Right cardiac atrium (tissue), 5 donors: ENCODE data around the gene ZNF184. TPM values are rescaled to one million over a fixed set of nuclear protein-coding genes. Genes with fewer than 3 reads are reported as not detected.
A peak's percentile ranks its signal among the peaks of the same experiment; 100 is the strongest.

Experiments used
- ATAC-seq, 2 donors: fragments of 200-7000 bp; cut with Tn5 transposase; one replicate each; pipeline versions ENCODE4 v1.8.0 to v1.9.1; 2020; ENCODE audit warnings: moderate library complexity in 2 of 2, mild to moderate bottlenecking in 1 of 2
- DNase-seq, 3 donors: peaks; one replicate each; pipeline ENCODE4 v3.0.0-alpha.2; 2020
- H3K27ac ChIP-seq: one replicate; pipeline ENCODE4 v1.5.1; 2013; ENCODE audit warnings: mild to moderate bottlenecking, low read length, control low read depth, moderate library complexity
- H3K27me3 ChIP-seq: one replicate; pipeline ENCODE4 v1.6.1; 2013; ENCODE audit not compliant: control insufficient read depth, insufficient read depth
- H3K4me1 ChIP-seq: one replicate; pipeline ENCODE4 v1.6.1; 2013; ENCODE audit warnings: low read length; ENCODE audit not compliant: control insufficient read depth, insufficient read depth
- H3K4me3 ChIP-seq: one replicate; pipeline ENCODE4 v1.5.1; 2013; ENCODE audit warnings: low read length, control low read depth
- H3K9me3 ChIP-seq: one replicate; pipeline ENCODE4 v1.6.1; 2013; ENCODE audit warnings: low read length; ENCODE audit not compliant: control insufficient read depth
- WGBS: extraction: QIAGEN DNeasy Blood & Tissue Kit; methylation state at CpG from one replicate; pipeline ENCODE4 v1.1.7; 2013; 5-methylcytosine and 5-hydroxymethylcytosine counted together
- intact Hi-C, 4 donors: fragments of 100-400 bp; cut with DNase I; formaldehyde crosslinking; loops; one replicate each; pipeline versions ENCODE4 v1.11.0 to v1.14.0; 2022 to 2023
- polyA plus RNA-seq: library from polyadenylated mRNA; stranded (reverse); fragments of 200-250 nt; gene quantifications from one replicate; pipeline ENCODE4 v1.2.3, GENCODE V29; 2013
- total RNA-seq, 4 donors: library from RNA; stranded (reverse); fragmentation: NEBNext Ultra II Directional; extraction: Animal tissue kit (Norgen Biotek cat#: 25700); gene quantifications; one replicate each; pipeline ENCODE4 v1.2.1, GENCODE V29; 2021
- donor health status: healthy with polysubstance abuse.
- donor health status: DM: no; HTN: yes; CAD: no.
- donor health status: DM: no; HTN: no; CAD: no.
- donor health status: DM: no; HTN: yes; CAD: no; lungs with severe emphysema.
- donor health status: DM: yes; HTN: yes; CAD: no.

The ZNF184 gene
- total and polyA plus RNA-seq, 5 donors = 1.9 to 5.1 (median 4.2) TPM

GRCh38 chr6:27478706-27479318, 5.9 kb upstream of the ZNF184 start:
- under 1% methylated on average over 28 of the region's 28 CpGs for WGBS
- Histone ChIP-seq H3K27ac (peak overlapping the region; percentile 99), H3K4me1 (no peaks in the 10 kb centered on the region), H3K9me3 (no peaks in the 10 kb centered on the region), H3K27me3 (no peaks in the 10 kb centered on the region), H3K4me3 (peak overlapping the region; percentile 92)
- intact Hi-C loops = loop anchor here in 2 of 4 donors (10.0 kb wide), 2 partner anchors 294 to 1446 kb away; partner anchors contain the start of gene TRIM27 (in 1 of the 2)
- peak; percentile 96 for ATAC-seq
- DNase-seq = peak; percentile 89 to 96 (median 94)

GRCh38 chr6:27478141-27478705, 5.3 kb upstream of the ZNF184 start:
- intact Hi-C loops = loop anchor here in 2 of 4 donors (10.0 kb wide), 2 partner anchors 293 to 1447 kb away; partner anchors contain the start of gene TRIM27 (in 1 of the 2)
- Histone ChIP-seq H3K27me3 (no peaks in the 10 kb centered on the region), H3K27ac (peak overlapping the region; percentile 99), H3K4me1 (no peaks in the 10 kb centered on the region), H3K4me3 (peak overlapping the region; percentile 92), H3K9me3 (no peaks in the 10 kb centered on the region)
- ATAC-seq = peak; percentile 26 to 30
- DNase-seq = no peak
- WGBS = 21% methylated on average over 12 of the region's 12 CpGs

- intact Hi-C loops = loop anchor here in 2 of 4 donors (10.0 kb wide), 2 partner anchors 293 to 1447 kb away; partner anchors contain the start of gene TRIM27 (in 1 of the 2)
- no peaks in the 10 kb centered on the region for H3K27me3 ChIP-seq
- peak overlapping the region; percentile 92 for H3K4me3 ChIP-seq
- H3K4me1 ChIP-seq = no peaks in the 10 kb centered on the region
- DNase-seq (no peak), ATAC-seq (no peak)
- WGBS = 62% methylated on average over 8 of the region's 8 CpGs
- no peaks in the 10 kb centered on the region for H3K9me3 ChIP-seq
- no peak overlapping the region for H3K27ac ChIP-seq
Measured at GRCh38 chr6:27477318-27478013, 4.6 kb upstream of the ZNF184 start.

DNA sequence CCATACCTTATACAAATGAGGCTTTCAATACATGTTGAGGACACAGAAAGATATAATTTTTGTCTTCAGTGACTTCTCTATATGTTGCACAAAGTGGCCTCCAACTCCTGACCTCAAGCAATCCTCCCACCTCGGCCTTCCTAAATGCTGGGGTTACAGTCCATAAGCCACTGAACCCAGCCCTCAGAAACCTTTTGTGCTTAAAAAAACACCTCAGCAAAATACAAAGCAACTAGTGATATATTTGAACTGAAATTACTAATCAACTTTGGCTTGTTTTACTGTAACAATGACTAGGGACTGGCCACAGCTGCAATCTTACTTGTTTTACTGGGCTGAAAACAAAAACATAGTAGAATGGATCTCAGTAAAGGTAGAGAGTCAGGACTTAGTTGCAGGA, 3.2 kb upstream of the ZNF184 start:
- 100% methylated on average over 1 of the region's 1 CpG for WGBS
- Histone ChIP-seq H3K27ac (no peak overlapping the region), H3K27me3 (no peaks in the 10 kb centered on the region), H3K4me1 (no peaks in the 10 kb centered on the region), H3K4me3 (no peak overlapping the region), H3K9me3 (no peaks in the 10 kb centered on the region)
- intact Hi-C loops = loop anchor here in 2 of 4 donors (10.0 kb wide), 2 partner anchors 291 to 1449 kb away; partner anchors contain the start of gene TRIM27 (in 1 of the 2)
- no peak for DNase-seq
- ATAC-seq = no peak

DNA sequence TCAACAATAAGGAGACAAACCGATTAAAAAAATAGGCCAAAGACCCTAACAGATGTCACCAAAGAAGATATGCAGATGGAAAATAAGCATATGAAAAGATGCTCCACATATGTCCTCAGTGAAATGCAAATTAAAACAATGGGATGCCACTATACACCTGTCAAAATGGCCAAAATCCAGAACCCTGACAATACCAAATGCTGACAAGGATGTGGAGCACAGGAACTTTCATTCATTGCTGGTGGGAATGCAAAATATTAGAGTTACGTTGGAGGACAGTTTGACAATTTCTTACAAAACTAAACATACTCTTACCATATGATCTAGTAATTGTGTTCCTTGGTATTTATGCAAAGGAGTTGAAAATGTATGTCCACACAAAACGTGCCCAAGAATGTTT, 1.8 kb upstream of the ZNF184 start:
- Histone ChIP-seq H3K4me3 (no peak overlapping the region), H3K9me3 (no peaks in the 10 kb centered on the region), H3K27me3 (no peaks in the 10 kb centered on the region), H3K27ac (no peak overlapping the region), H3K4me1 (no peaks in the 10 kb centered on the region)
- WGBS = 85% methylated on average over 3 of the region's 3 CpGs
- no peak for DNase-seq
- no peak for ATAC-seq
- intact Hi-C loops = loop anchor here in 2 of 4 donors (10.0 kb wide), 2 partner anchors 290 to 1450 kb away; partner anchors contain the start of gene TRIM27 (in 1 of the 2)

- Histone ChIP-seq H3K4me3 (no peak overlapping the region), H3K27ac (no peak overlapping the region), H3K9me3 (no peaks in the 10 kb centered on the region), H3K27me3 (no peaks in the 10 kb centered on the region), H3K4me1 (no peaks in the 10 kb centered on the region)
- ATAC-seq (no peak), DNase-seq (no peak)
- intact Hi-C loops = loop anchor here in 2 of 4 donors (10.0 kb wide), 2 partner anchors 289 to 1451 kb away; partner anchors contain the start of gene TRIM27 (in 1 of the 2)
- 85% methylated on average over 4 of the region's 4 CpGs for WGBS
Measured at GRCh38 chr6:27474172-27474465, 1.2 kb upstream of the ZNF184 start.

GRCh38 chr6:27472182-27472616, 706 bp downstream of the ZNF184 start:
- peak overlapping the region; percentile 96 for H3K27ac ChIP-seq
- no peaks in the 10 kb centered on the region for H3K9me3 ChIP-seq
- H3K4me3 ChIP-seq = peak overlapping the region; percentile 87
- intact Hi-C loops = loop anchor here in 2 of 4 donors (10.0 kb wide), 2 partner anchors 287 to 1453 kb away; partner anchors contain the start of gene TRIM27 (in 1 of the 2)
- no peaks in the 10 kb centered on the region for H3K4me1 ChIP-seq
- DNase-seq = peak in 2 of 3 donors; percentile 62 to 77
- 2% methylated on average over 13 of the region's 13 CpGs for WGBS
- no peaks in the 10 kb centered on the region for H3K27me3 ChIP-seq
- peak; percentile 44 to 66 for ATAC-seq

DNA sequence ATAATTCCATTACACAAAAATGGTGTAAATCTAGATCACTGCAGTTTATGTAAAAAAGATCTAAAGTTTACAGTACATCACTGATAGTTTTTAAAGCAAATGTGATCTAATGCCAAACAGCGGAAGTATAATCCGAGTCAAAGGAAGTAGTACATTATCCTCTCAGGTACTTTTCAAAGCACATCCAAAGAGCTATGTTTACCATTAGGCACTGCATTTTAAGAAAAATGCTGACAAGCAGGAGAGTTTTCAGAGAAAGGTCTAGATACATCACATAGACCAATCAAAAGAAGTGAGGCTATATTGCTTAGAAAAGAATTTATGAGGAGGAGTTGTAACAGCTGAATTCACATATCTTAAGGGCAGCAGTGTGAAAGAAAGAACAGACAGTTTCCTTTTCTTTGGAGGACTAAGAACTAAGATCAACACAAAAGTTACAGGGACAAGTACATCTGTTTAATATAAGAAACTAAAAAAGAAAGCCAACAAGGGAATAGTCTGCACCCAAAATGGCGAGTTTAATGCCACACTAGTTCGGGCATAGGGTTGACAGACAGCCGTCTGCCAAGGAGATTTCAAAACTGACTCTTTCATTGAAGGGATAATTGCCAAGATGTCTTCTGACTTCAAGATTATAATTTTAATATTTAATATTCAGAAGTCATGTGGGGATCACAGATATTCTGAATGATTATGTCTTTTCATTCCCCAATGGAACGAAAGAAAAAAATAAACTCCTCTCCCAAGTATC, 1.4 kb downstream of the ZNF184 start:
- H3K4me3 ChIP-seq = peak overlapping the region; percentile 87
- H3K27ac ChIP-seq = no peak overlapping the region
- intact Hi-C loops = loop anchor here in 2 of 4 donors (10.0 kb wide), 2 partner anchors 287 to 1453 kb away; partner anchors contain the start of gene TRIM27 (in 1 of the 2)
- H3K4me1 ChIP-seq = no peaks in the 10 kb centered on the region
- WGBS = 48% methylated on average over 6 of the region's 6 CpGs
- H3K9me3 ChIP-seq = no peaks in the 10 kb centered on the region
- ATAC-seq (no peak), DNase-seq (no peak)
- H3K27me3 ChIP-seq = no peaks in the 10 kb centered on the region

- 92% methylated on average over 2 of the region's 2 CpGs for WGBS
- DNase-seq = no peak
- intact Hi-C loops = loop anchor here in 2 of 4 donors (10.0 kb wide), 2 partner anchors 285 to 1455 kb away; partner anchors contain the start of gene TRIM27 (in 1 of the 2)
- Histone ChIP-seq H3K4me3 (no peak overlapping the region), H3K4me1 (no peaks in the 10 kb centered on the region), H3K9me3 (no peaks in the 10 kb centered on the region), H3K27me3 (no peaks in the 10 kb centered on the region), H3K27ac (no peak overlapping the region)
- ATAC-seq = no peak
Measured at GRCh38 chr6:27470023-27470422, 2.9 kb downstream of the ZNF184 start.

DNA sequence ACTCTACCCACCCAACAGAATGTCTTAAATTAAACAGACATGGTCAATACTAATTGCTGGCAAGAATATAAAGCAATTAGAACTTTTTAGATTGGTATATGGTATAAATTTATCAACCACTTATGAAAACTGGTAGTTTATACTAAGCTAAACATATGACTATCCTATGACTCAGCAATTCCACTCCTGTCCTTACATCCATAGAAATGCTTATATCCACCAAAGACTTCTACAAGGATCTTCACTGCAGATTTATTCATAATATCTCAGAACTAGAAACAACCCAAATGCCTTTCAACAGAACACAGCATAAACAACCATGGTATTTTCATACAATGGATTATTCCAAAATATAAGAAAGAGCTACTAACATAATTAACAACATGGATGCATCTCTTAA, 4.6 kb downstream of the ZNF184 start:
- intact Hi-C loops = no loop called here
- Histone ChIP-seq H3K4me1 (no peaks in the 10 kb centered on the region), H3K9me3 (no peaks in the 10 kb centered on the region), H3K27me3 (no peaks in the 10 kb centered on the region), H3K4me3 (no peak overlapping the region), H3K27ac (no peak overlapping the region)
- ATAC-seq (no peak), DNase-seq (no peak)
